ENCODE measurements around the gene PYGL.
"Not testable (repeated sequence)": the region's sequence is repeated elsewhere in the genome, so short reads cannot be mapped to it uniquely, and the experiment has no call there.

The PYGL gene

DNA sequence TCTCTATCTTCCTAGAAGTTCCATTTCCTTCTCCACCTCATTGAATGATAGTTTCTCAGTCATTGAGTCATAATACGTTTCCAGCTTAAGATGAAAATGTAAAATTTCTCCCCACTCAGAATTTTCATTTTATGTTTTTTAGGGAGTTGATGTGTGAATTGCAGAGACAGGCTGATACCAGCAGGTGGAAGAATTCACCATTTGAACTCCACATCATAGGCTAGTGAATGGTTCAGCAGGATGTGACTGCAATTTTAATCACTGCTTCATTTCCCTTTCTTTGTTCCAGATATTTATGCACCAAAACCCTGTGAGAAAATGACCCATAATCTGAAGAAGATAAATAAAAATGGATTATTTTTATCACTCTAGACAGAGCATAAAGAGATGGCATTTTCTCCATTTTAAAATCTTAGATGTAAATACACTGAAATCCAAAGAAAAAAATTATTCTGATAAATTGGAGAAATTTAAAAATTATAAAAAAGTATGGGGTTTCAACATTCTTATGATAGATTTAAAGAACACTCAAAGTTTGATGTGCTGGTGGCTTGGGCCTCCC is 10.6 kb upstream of the PYGL start:
- peak; percentile 30 for DNase-seq

DNA sequence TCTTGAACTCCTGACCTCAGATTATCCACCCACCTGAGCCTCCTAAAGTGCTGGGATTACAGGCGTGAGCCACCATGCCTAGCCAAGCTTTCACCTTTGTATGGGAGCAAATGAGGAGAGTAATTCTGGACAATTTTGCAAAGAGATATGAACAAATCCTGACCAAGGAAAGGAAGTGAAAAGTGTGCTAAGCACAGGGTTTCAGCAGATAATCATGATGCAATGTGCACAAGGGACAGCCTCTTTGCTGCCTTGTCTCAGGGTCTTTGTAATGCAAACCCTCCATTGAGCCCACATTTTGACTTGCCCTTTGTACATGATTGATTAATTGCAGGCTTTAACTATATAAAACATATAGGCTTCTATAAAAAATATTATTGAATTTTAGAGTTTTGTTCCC is 9.2 kb upstream of the PYGL start:
- DNase-seq: no peak

DNA sequence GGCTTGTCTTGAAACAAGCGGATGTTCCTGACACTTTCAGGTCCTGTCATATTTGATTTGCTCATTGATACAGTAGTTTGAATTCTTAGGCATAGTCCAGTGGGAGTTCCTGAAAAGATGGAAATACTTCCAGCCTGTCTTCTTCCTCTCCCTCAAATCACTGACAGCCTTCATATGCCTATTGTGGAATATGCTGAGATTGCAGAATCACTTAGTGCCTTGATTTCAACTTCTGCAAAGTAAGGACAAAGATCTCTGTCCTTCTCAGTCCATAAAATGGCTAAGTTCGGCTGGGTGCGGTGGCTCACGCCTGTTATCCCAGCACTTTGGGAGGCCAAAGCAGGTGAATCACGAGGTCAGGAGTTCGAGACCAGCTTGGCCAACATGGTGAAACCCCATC is 6.7 kb upstream of the PYGL start:
- DNase-seq: no peak

DNA sequence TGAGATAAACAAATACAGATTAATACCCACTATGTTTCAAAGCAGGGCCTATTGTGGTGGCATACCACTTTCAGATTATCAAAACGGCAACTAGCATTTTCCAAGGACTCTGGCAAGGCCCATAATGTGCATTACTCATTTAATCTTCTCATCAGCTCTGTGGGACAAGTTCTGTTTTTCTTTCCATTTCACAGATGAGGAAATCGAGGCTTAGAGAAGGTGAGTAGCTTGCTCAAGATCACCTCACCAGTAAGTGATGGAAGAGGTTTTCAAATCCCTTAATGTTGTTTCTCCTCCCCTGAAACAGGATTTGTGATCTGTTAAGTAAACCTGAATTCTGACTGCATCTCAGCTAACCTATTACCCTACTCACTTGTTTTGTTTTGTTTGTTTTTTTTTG is 3.9 kb upstream of the PYGL start:
- no peak for DNase-seq

DNA sequence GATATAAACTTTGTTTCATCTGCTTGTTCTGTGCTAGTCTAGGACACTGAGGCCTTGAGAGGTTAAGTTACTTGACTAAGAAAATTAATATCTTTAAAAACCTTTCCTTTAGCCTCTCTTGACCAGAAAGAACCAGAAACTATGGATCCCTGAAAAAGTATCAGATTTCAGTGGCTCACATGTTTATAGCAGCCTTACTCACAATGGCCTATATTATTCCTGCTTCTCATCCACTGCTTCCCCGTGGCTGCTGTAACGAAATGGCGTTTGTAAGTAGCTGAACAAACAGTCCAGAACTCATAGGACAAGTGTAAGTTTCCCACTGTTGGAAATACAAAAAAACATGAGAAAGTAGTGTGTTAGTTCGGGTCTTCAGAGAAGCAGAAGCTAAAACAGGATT is 3.2 kb upstream of the PYGL start:
- DNase-seq: no peak

DNA sequence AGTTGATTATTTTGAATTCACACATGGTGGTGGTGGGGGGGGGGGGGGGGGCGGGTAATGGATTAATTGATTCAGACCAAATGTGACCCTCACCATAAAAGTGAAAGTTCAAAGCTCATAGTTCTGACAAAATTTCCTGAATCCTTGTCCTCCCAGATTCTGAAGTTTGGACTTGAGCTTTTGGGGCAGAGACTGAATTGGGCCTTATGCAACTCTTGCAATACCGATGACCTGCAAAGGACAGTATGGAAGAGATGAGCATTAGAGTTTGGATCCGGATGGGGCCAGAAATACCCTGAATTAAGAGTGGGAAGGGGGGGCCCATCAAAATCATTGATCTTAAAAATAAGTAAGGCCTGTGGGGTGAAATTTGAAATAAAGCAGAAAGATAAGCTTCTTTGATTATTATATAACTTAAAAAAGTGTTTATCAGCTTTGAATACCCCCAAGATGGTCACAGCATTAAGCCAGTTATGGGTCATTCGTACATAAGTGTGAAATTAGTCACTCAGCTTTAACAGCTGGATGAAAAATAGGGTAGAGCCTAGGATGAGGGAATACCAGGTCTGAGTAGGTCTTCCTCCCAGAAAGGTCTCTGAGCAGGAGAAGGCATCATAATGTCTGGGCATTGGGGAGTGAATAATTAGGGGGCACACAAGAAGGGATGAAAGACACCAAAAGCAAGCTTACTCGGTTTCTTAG is 2.1 kb upstream of the PYGL start:
- no peak for DNase-seq

DNA sequence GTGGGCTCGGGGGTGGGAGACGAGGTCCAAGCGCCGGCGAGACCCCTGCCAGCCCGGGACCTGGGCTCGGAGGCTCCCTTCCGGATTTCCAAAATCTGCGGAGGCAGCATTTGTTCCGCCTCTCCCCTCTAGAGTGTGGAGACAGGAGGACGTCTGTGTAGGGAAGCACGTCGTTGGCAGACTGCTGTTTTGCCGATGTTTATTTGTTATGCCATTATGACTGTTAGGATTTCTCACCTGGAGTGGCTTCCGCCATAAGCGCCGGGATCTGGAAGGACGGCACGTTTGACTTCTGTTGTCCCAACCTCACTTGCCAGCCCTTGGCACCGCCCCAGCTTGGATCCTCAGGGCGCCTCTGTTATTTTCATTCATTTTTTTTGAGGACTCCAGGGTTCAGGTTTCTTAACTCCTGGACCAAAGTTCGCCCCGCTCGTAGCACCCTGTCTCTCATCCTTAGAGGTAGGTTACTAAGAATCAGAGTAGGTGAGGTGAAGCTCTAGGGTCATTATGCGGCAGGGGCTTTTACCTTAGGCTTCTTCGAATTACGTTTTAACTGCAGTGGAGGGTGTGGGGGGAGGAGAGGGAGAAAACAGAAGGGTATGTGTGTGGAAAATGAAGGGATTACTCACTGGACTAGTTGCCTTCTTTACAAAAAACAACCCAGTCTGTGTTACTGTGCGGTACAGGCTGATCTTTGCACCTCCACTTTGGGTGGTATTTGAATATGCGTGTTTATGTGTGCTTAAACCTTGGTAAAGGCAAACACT is 547 bp upstream of the PYGL start:
- peak; percentile 72 for DNase-seq

DNA sequence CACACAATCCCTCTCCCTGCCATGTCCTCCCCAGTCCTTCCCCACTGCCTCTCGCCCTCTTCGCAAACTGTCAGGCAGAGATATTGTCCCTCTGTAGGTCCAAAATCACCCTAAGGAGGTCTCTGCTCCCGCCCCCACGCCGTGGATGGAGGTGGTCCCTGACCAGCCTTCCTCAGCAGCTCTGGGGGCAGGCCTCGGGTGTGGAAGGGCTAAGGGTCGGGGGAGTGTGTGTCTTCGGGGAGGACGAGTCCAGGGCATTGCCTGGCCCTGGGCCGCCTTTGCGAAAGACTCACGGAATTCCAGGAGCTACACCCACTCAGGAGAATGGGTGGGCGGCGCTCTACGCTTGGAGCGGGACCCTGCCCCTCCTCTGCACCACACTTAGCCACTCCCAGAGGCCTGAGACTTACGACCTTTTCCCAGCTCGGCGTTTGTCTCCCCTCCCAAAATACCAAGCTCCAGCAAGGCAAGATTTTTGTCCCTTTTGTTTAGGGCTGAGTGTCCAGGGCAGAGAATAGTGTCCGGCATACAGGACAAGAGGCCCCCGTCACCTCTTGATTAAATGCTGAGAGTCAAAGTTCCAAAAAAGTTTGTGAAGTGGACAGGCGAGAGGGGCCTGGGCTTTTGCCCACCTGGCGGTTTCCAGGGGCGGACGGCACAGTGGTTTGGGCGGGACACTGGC is 881 bp downstream of the PYGL start:
- peak; percentile 52 for DNase-seq

DNA sequence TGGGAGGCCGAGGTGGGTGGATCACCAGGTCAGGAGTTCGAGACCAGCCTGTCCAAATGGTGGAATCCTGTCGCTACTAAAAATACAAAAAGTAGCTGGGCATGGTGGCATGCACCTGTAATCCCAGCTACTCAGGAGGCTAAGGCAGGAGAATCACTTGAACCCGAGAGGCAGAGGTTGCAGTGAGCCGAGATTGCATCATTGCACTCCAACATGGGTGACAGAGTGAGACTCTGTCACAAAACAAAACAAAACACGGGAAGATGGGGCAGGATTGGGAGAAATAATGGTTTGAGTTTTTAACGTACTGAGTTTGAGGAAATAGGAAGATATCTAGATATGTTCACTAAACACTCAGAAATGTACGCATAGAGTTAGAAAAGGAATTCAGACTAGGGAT is 2.6 kb downstream of the PYGL start:
- not testable (repeated sequence) for DNase-seq

DNA sequence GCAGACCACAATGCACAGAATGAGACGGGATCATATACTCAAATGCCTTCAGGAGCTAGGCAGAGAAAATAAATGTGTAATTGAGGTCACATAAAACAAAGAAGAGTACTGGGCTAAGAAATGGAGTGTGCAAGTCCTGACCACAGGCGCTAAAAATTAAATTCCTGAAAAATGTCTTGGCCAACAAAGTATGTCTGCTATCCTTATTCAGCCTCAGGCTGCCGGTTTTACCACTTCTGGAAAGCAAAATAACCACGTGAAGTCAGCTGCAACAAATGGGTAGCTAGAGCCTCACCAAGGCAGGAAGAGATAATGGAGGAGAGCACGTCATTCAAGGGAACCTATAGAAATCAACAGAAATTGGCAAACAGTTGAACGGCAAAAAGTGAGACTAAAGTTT is 3.1 kb downstream of the PYGL start:
- DNase-seq: no peak

DNA sequence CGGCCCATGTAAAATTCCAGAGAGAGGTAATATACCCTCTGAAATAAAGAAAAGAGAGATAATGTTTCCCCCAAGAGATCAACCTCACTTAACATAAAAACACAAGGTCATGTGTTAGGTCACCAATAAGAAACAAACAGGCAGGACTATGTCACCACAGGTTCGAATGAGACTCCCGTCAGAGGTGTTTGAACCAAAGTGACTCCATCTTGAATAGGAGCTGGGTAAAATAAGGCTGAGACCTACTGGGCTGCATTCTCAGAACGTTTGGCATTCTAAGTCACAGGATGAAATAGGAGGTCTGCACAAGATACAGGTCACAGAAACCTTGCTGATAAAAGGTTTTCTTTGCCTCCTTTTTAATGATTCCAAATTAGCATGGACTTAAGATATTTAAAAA is 6.5 kb downstream of the PYGL start:
- no peak for DNase-seq

DNA sequence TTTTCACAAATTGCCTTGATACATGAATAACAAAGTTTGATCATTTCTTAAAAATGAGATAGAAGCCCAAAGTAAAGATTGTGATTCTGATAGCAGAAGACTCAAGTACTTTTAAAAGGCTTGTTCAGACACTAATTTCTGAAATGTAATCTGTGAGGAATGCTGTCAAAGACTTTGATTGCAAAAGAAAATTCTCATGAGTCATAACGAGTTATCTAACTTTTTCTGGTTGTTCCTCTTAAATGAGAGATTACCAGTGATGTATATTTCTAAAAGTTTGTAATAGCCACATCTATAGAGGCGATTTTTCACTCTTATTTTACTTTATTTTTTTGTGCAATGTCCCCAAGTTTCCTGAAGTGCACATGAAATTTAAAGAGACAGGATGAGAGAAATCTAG is 7.0 kb downstream of the PYGL start:
- no peak for DNase-seq

DNA sequence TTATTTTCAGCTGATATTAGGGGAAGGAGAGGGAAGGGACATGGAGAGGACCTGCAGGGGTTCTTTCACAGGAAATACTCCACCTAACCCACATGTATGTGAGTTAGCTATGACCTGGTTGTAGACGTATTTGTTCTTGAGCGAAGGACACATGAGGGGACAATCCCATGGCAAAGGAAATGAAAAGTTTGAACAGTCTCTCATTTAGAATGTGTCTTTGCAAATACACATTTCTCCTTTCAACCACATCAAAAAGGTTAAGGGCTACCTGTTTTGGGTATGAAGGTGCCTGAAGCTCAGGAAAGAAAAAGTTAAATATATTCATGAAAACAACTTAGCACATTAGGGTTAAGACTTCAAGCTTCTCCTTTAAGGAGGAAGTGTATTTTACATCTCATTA is 7.4 kb downstream of the PYGL start:
- no peak for DNase-seq

DNA sequence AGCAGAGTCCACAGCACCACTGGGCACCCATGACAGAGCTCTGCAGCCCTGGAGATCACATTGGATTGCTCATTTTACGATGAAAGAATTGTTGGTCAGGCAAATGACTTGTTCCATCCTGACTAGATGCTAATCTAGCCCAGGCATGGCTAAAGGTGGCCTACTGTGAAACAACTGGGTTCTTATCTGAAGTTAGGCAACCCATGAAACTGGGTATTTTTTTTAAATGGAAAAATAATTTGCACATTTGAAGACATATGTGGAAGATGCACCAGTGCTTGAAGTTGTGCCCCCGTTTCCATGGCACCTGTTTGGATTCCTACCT is 8.3 kb downstream of the PYGL start:
- DNase-seq: no peak

DNA sequence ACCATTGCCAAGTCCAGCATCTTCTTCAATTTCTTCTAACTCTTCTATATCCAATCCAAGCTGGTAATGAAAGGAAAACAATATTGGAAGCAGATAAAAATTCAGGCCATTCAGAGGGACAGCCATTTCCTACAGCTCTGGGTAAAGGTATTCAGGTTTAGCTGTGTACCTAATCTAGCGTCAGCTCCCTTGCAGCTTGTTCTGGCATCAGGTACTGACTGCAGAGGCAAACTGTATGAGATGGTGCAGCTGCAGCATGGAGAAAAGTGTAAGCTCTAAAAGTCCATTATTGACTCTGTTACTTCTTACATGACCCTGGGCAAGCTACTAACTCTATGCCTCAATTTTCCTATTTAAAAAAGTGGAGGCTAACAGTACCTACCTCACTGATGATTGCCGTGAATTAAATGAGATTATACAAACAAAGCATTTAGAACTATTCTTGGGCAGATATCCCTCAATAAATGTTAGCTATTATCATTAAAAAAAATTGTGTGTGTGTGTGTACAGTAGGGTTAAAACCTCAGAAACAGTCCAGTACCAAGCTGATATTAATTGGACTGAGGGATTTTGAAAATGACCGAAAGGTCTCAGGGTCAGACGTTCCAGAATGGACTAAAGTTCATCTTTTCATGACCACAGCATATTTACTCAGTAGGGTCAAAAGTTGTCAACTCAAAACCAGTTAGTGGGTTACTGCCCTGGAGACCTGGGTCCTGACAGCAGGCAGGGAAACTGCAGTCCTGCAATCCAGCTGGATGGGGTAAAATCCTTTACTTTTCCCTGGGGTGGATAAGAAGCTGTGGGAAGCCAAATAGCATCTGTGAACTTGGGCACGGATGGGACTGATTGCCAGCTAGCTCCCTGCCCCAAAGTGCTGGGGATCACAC is 8.9 kb downstream of the PYGL start:
- DNase-seq: no peak

DNA sequence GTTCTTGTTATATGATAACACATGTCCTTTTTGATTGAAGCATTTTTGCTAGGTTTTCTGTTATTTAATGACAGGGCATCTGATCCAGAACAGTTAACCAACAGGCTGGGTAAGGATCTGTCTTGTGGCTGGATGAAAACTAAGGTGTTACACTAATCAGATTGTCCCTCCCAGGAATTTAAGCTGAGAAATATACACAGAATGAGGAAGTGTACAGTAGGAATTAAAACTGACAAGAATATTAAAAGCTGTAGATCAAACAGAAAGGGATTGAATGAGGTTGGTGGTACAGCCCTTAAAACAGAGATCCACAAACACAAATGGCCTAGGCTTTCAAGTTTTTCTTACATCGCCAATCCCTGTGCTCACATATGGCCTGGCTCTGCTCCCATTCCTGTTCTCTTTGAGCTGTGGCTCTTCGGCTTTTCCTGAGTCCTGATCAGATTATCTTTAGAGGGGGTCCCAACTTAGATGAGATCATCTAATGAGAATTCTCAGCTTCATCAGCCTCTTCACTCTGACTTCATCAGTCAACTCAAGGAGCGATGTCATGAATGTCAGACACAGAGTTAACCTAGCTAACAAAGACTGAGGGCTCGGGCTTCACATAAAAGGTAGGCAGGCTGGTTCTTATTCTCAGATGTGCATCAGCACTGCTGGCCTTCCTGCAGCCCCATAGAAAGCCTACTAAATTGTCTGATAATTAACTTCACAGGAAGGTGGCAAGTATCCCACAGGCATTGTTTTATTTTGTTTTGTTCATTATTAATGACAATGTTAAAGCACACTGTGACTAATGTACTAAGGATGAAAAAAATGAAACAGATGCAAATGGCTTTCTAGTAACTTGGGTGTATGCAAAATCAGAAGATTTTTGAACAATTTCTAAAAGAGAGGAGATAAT is 11.4 kb downstream of the PYGL start:
- DNase-seq: no peak

DNA sequence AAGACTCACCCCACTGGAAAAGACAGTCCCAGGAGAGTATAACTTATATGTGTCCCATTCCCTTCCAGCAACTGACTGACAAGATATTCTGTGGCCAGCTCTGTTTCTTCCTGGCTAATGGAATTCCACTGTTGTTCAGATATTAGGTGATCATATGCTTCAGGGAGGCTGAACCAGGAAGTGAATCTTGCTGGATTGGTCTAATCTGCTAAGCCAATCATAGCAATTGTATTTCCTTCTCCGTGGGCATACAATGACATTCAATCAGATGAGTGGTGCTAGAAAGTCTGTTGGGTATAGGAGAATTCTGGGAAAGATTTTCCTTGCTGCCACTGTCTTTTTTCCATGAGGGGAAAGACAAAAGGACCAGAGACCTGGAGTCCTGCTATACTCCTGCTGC is 12.1 kb downstream of the PYGL start:
- DNase-seq: no peak

DNA sequence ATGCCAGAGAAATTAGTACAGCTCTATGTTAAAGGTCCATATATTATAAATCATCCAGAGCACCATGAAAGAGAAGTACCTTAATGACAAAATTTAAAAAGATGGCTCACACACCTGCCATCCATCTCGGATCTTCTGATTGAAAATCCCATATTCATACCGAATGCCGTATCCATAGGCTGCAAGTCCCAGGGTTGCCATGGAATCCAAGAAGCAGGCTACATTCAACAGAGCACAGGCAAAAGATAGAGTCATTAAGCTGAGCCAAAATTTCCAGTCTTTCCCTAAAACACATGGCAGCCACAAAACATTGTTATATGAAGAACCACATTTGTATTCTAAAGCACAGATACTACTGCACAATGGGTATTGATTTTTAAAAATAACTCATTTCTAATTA is 12.7 kb downstream of the PYGL start:
- DNase-seq: no peak

DNA sequence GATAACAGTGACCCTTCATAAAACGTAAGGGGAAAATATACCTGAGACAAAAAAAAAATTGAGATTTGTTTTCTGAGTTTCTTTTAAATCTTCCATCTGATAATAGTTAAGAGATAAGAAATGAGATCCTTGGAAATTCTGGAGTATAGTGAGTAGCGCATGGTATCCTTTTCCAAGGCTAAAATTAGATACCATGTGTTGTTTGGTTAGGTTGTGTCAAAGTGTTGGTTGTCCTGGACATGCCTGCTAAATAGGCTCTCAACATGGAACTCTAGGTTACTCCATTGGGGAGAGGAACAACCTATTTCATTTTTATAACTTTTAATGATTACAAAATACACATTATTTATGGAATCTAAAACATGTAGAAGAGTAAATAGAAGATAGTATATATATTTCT is 14.8 kb downstream of the PYGL start:
- no peak for DNase-seq

DNA sequence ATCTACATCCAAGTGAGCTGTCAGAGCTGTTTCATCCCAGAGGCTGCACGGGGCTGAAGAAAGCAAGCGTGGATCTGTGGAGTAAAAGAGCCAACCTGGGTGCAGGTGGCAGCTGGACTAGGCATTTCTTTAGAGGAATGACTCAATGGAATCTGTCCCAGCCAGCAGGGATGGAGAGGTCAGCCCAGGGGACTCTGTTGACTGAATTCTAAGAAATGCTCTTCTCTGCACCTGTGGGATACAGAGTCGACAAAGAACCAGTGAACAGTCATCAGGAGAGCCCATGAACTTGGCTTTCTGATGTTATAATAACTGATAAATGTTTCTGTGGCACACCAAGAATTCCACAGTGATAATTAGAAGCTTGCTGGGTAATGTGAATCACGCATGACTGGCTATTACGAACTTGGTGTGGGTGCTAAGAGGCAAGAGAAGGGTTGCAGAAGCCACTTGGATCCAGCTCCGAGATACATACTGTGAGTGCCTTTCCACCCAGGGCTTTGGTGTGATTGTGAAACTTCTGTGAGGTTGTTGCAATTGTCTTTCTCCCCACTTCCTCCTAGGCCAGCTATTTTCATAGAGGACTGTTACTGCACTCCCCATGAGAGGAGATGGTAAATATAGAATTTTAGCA is 16.2 kb downstream of the PYGL start:
- no peak for DNase-seq

DNA sequence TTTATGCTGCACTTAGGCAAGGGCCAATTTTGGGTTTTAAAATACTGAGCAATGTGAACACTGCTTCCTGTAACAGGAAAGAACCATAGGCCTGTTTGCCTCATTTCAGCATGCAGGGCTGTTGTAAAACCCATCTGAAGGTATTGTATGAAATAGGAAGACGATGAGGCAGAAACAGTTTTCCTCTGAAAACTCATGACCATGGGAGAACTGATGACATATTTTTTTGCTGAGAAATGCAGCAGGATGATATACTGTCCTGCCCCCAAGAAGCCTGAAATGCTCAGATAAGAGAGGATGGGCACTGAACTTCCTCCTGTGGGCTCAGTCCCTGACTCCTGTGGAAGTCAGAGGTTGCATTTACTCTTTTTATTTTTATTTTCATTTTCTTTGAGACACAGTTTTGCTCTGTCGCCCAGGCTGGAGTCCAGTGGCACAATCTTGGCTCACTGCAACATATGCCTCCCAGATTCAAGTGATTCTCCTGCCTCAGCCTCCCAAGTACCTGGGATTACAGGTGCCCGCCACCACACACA is 17.4 kb downstream of the PYGL start:
- DNase-seq: no peak

Measured in retina (tissue), 1 donor.